Ishikawa (cell line): Measurements from ENCODE around the gene SPTBN5.

Experiments used
- CEBPB ChIP-seq: IDR thresholded peaks from 2 replicates; pipeline ENCODE4 v1.6.1; 2012
- CREB1 ChIP-seq: IDR thresholded peaks from 2 replicates; pipeline ENCODE4 v1.6.1; 2012; ENCODE audit warnings: low read depth
- EGR1 ChIP-seq: IDR thresholded peaks from 2 replicates; pipeline ENCODE4 v1.6.1; 2012
- EP300 ChIP-seq: IDR thresholded peaks from 2 replicates; pipeline ENCODE4 v1.6.1; 2012; ENCODE audit warnings: borderline replicate concordance
- MAX ChIP-seq: IDR thresholded peaks from 2 replicates; pipeline ENCODE4 v1.6.1; 2012
- NFIC ChIP-seq: IDR thresholded peaks from 2 replicates; pipeline ENCODE4 v1.6.1; 2012
- RAD21 ChIP-seq: IDR thresholded peaks from 2 replicates; pipeline ENCODE4 v1.6.1; 2012; ENCODE audit warnings: low read depth
- REST ChIP-seq: IDR thresholded peaks from 2 replicates; pipeline ENCODE4 v1.6.1; 2012; ENCODE audit warnings: low read depth, mild to moderate bottlenecking
- TAF1 ChIP-seq: IDR thresholded peaks from 2 replicates; pipeline ENCODE4 v1.6.1; 2012; ENCODE audit warnings: low read depth, mild to moderate bottlenecking
- TEAD4 ChIP-seq: IDR thresholded peaks from 2 replicates; pipeline ENCODE4 v1.6.1; 2012
- YY1 ChIP-seq: IDR thresholded peaks from 2 replicates; pipeline ENCODE4 v1.6.1; 2012; ENCODE audit warnings: low read depth
- TF ChIP-seq, protein P1 (sequence below): IDR thresholded peaks from 2 replicates; pipeline ENCODE4 v1.6.1; 2012

GRCh38 chr15:41890050-41890690 lies 3.7 kb downstream of the SPTBN5 start:
- TF ChIP-seq MAX (no peak), EGR1 (no peak), RAD21 (no peak), REST (no peak), YY1 (no peak), CEBPB (no peak), NFIC (peak; percentile 57), TEAD4 (no peak), TAF1 (no peak), EP300 (no peak), CREB1 (no peak)
- TF ChIP-seq, protein P1, sequence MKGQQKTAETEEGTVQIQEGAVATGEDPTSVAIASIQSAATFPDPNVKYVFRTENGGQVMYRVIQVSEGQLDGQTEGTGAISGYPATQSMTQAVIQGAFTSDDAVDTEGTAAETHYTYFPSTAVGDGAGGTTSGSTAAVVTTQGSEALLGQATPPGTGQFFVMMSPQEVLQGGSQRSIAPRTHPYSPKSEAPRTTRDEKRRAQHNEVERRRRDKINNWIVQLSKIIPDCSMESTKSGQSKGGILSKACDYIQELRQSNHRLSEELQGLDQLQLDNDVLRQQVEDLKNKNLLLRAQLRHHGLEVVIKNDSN, result no peak
